Measurements from ENCODE around the gene PNKD.

The PNKD gene

DNA sequence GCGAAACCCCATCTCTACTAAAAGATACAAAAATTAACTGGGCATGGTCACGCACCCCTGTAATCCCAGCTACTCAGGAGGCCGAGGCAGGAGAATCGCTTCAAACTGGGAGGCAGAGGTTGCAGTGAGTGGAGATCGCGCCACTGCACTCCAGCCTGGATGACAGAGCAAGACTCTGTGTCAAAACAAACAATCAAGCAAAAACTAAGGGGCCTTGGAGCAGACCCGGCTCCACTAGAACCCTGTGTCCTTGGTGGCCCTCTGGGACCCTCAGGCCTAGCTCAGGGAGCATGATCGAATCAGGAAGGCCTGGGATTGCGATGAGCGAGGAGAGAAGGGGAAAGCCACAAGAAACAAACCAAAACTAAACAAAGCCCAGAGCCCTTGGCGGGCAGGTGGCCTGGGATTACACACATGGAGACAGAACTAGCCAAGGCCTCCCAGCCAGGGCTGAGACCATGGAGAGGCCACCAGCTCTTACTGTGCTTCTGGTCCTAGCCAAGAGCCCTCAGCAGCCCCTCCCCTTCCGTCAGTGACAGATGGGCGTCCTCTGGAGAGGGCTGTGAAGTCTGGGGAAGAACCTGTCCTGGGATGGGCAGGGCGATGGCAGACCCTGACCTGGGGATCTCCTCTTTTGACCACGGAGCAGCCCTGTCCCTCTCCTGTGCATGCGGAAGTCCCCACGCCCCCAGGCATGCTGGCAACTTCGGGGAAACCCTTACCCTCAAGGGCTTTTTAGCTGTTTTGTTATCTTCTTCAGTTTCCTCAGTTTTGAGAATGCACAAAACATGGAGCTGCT, 58.9 kb downstream of the PNKD start:
- H3K4ac ChIP-seq (ENCODE audit: low read depth, low read length) = no peak overlapping the region
- no peak overlapping the region for H4K12ac ChIP-seq (ENCODE audit: low read depth, low read length)
- H4K8ac ChIP-seq (ENCODE audit: low read depth, low read length) = peak overlapping the region; percentile 16
- no peaks in the 10 kb centered on the region for H3K27me3 ChIP-seq (ENCODE audit: insufficient read depth, low read length)
- no peak overlapping the region for H3K4me2 ChIP-seq (ENCODE audit: low read length)
- H3K14ac ChIP-seq (ENCODE audit: low read length) = no peak overlapping the region
- H4K91ac ChIP-seq (ENCODE audit: low read depth, low read length) = peak overlapping the region; percentile 22
- peak overlapping the region; percentile 18 for H2BK120ac ChIP-seq (ENCODE audit: insufficient read depth, low read length, poor library complexity)
- no peak overlapping the region for H2AFZ ChIP-seq (ENCODE audit: insufficient read depth, low read length, poor library complexity)
- no peaks in the 10 kb centered on the region for H3K79me2 ChIP-seq (ENCODE audit: control insufficient read depth, insufficient read depth, low read length, poor library complexity)
- peaks cover 10 to 16% of the 10 kb centered on the region in 2 experiments for H3K4me1 ChIP-seq (ENCODE audit: control insufficient read depth in 1 of 2, insufficient read depth in 2 of 2, low read length in 2 of 2)
- DNase-seq = peak; percentile 65 to 67
- no CpG with 5 or more reads among the region's 18 CpGs for WGBS (ENCODE audit: extremely low coverage, insufficient coverage, insufficient read length)
- H2BK5ac ChIP-seq (ENCODE audit: low read depth, low read length, poor library complexity) = no peak overlapping the region
- H3K9ac ChIP-seq (ENCODE audit: low read length) = no peak overlapping the region
- no peaks in the 10 kb centered on the region for H3K36me3 ChIP-seq (ENCODE audit: control insufficient read depth in 1 of 2, insufficient read depth in 2 of 2, low read length in 2 of 2)
- H3K27ac ChIP-seq (ENCODE audit: low read depth, low read length) = no peak overlapping the region
- H3K18ac ChIP-seq (ENCODE audit: low read length) = no peak overlapping the region
- H3K23ac ChIP-seq (ENCODE audit: low read length) = no peak overlapping the region
- H3K79me1 ChIP-seq (ENCODE audit: low read length) = no peaks in the 10 kb centered on the region
- no peak overlapping the region for H3K4me3 ChIP-seq (ENCODE audit: low read depth, low read length)
- no peak overlapping the region for H2BK12ac ChIP-seq (ENCODE audit: low read length)
- no peaks in the 10 kb centered on the region for H3K9me3 ChIP-seq (ENCODE audit: insufficient read depth, low read depth, low read length)
- H2AK5ac ChIP-seq (ENCODE audit: low read length) = peak overlapping the region; percentile 66

DNA sequence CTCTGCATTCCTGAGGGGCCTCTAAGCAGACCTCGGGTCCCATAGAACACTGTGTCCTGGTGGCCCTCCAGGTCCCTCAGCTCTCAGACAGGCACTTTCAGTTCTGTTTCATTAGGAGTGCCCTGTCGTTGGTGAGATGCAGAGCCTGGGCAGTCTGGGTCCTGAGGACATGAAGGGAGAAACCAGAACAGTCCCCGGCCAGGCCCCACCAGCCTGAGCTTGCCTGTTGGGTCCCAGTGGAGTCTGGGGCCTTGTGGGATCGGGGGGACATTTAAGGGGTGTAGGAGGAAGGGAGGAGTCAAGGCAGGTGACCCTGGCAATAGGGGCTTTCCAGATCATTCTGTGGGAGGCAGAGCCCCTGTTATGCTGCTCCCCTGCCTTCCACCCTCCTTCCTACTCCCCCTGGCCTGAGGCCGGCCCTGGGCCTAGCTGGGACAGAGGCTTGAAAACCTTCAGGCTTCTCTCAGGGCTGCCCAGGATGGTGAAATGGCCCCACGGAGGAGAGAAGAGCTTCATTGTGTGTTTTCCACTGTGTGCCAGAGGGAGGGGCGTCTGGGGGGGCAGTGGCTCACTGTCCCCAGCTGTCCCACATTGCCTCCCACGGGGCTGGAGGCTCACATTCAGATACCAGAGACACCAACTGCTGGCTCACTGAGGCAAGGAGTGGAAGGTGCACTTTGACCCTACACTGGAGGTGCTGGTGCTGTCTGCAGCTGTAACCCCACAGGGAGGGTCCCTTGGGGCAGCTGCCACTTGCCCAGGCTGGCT, 59.7 kb downstream of the PNKD start:
- Histone ChIP-seq H2BK12ac (ENCODE audit: low read length) (no peak overlapping the region), H3K14ac (ENCODE audit: low read length) (no peak overlapping the region), H2AFZ (ENCODE audit: insufficient read depth, low read length, poor library complexity) (no peak overlapping the region), H3K4ac (ENCODE audit: low read depth, low read length) (peak overlapping the region; percentile 10), H3K27ac (ENCODE audit: low read depth, low read length) (no peak overlapping the region), H3K27me3 (ENCODE audit: insufficient read depth, low read length) (no peaks in the 10 kb centered on the region), H2BK5ac (ENCODE audit: low read depth, low read length, poor library complexity) (no peak overlapping the region), H3K9me3 (ENCODE audit: insufficient read depth, low read depth, low read length) (no peaks in the 10 kb centered on the region), H3K79me2 (ENCODE audit: control insufficient read depth, insufficient read depth, low read length, poor library complexity) (no peaks in the 10 kb centered on the region), H3K23ac (ENCODE audit: low read length) (no peak overlapping the region), H3K4me2 (ENCODE audit: low read length) (no peak overlapping the region), H3K4me1 (ENCODE audit: control insufficient read depth in 1 of 2, insufficient read depth in 2 of 2, low read length in 2 of 2) (peaks cover 9 to 14% of the 10 kb centered on the region in 2 experiments), H3K18ac (ENCODE audit: low read length) (no peak overlapping the region), H2AK5ac (ENCODE audit: low read length) (no peak overlapping the region), H3K9ac (ENCODE audit: low read length) (no peak overlapping the region), H3K36me3 (ENCODE audit: control insufficient read depth in 1 of 2, insufficient read depth in 2 of 2, low read length in 2 of 2) (no peaks in the 10 kb centered on the region), H3K79me1 (ENCODE audit: low read length) (no peaks in the 10 kb centered on the region), H4K91ac (ENCODE audit: low read depth, low read length) (peak overlapping the region; percentile 21), H4K12ac (ENCODE audit: low read depth, low read length) (no peak overlapping the region), H3K4me3 (ENCODE audit: low read depth, low read length) (no peak overlapping the region), H4K8ac (ENCODE audit: low read depth, low read length) (no peak overlapping the region), H2BK120ac (ENCODE audit: insufficient read depth, low read length, poor library complexity) (no peak overlapping the region)
- WGBS (ENCODE audit: extremely low coverage, insufficient coverage, insufficient read length) = no CpG with 5 or more reads among the region's 8 CpGs
- no peak for DNase-seq

DNA sequence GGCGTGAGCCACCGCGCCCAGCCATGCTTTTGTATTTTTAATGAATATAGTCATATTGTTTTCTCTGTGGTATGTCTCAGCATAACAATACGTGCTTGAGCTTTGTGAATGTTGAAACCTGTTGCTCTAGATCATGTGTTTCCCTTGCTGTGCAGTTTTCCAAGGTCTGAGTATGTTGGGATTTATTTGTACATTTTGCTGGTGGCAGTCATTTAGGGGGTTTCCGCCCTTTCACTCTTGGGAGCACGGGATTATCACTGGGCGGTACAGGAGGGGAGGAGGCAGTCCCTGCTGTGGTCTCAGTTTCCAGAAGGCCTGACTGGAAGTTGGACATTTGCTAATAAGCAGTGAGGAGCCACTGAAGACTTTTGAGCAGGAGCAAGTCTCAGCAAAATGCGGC, 61.4 kb downstream of the PNKD start:
- no peaks in the 10 kb centered on the region for H3K79me1 ChIP-seq (ENCODE audit: low read length)
- no peak overlapping the region for H3K4me2 ChIP-seq (ENCODE audit: low read length)
- no peaks in the 10 kb centered on the region for H3K79me2 ChIP-seq (ENCODE audit: control insufficient read depth, insufficient read depth, low read length, poor library complexity)
- H2BK5ac ChIP-seq (ENCODE audit: low read depth, low read length, poor library complexity) = no peak overlapping the region
- H2BK120ac ChIP-seq (ENCODE audit: insufficient read depth, low read length, poor library complexity) = no peak overlapping the region
- no peaks in the 10 kb centered on the region for H3K27me3 ChIP-seq (ENCODE audit: insufficient read depth, low read length)
- no peaks in the 10 kb centered on the region for H3K9me3 ChIP-seq (ENCODE audit: insufficient read depth, low read depth, low read length)
- no peak overlapping the region for H3K4ac ChIP-seq (ENCODE audit: low read depth, low read length)
- H3K9ac ChIP-seq (ENCODE audit: low read length) = no peak overlapping the region
- H3K4me3 ChIP-seq (ENCODE audit: low read depth, low read length) = no peak overlapping the region
- H2AK5ac ChIP-seq (ENCODE audit: low read length) = no peak overlapping the region
- H3K4me1 ChIP-seq (ENCODE audit: control insufficient read depth in 1 of 2, insufficient read depth in 2 of 2, low read length in 2 of 2) = peaks cover 6 to 8% of the 10 kb centered on the region in 2 experiments
- no peaks in the 10 kb centered on the region for H3K36me3 ChIP-seq (ENCODE audit: control insufficient read depth in 1 of 2, insufficient read depth in 2 of 2, low read length in 2 of 2)
- no peak overlapping the region for H2AFZ ChIP-seq (ENCODE audit: insufficient read depth, low read length, poor library complexity)
- peak; percentile 29 to 32 for DNase-seq
- no peak overlapping the region for H3K18ac ChIP-seq (ENCODE audit: low read length)
- H4K91ac ChIP-seq (ENCODE audit: low read depth, low read length) = no peak overlapping the region
- no CpG with 5 or more reads among the region's 8 CpGs for WGBS (ENCODE audit: extremely low coverage, insufficient coverage, insufficient read length)
- H2BK12ac ChIP-seq (ENCODE audit: low read length) = no peak overlapping the region
- H3K14ac ChIP-seq (ENCODE audit: low read length) = no peak overlapping the region
- H3K23ac ChIP-seq (ENCODE audit: low read length) = no peak overlapping the region
- no peak overlapping the region for H3K27ac ChIP-seq (ENCODE audit: low read depth, low read length)
- H4K12ac ChIP-seq (ENCODE audit: low read depth, low read length) = no peak overlapping the region
- H4K8ac ChIP-seq (ENCODE audit: low read depth, low read length) = no peak overlapping the region

DNA sequence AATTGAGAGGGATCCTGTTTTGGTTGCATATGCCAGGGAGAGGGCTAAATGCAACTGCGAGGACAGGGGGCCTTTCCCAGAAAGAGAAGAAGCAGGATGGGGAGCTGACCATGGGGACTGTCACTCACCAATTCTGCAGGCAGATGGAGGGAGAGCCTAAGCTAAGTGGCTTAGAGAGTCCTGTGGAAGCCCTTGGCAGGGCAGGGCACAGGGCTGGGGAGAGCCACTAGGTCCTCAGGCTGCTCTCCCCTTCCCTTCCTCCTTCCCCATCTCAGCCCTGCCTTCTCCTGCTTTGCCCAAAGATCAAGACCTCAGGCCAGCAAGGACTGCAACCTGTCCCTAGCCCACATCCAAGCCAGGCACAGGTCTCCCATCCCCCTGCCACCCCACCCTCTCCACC, 62.0 kb downstream of the PNKD start:
- no peaks in the 10 kb centered on the region for H3K27me3 ChIP-seq (ENCODE audit: insufficient read depth, low read length)
- no peak overlapping the region for H3K27ac ChIP-seq (ENCODE audit: low read depth, low read length)
- H3K9me3 ChIP-seq (ENCODE audit: insufficient read depth, low read depth, low read length) = no peaks in the 10 kb centered on the region
- no CpG with 5 or more reads among the region's 1 CpG for WGBS (ENCODE audit: extremely low coverage, insufficient coverage, insufficient read length)
- no peak overlapping the region for H3K23ac ChIP-seq (ENCODE audit: low read length)
- H3K4me1 ChIP-seq (ENCODE audit: control insufficient read depth in 1 of 2, insufficient read depth in 2 of 2, low read length in 2 of 2) = peaks cover 6 to 8% of the 10 kb centered on the region in 2 experiments
- no peak overlapping the region for H3K18ac ChIP-seq (ENCODE audit: low read length)
- H2BK5ac ChIP-seq (ENCODE audit: low read depth, low read length, poor library complexity) = no peak overlapping the region
- H2BK120ac ChIP-seq (ENCODE audit: insufficient read depth, low read length, poor library complexity) = no peak overlapping the region
- H3K4ac ChIP-seq (ENCODE audit: low read depth, low read length) = no peak overlapping the region
- no peak overlapping the region for H4K91ac ChIP-seq (ENCODE audit: low read depth, low read length)
- no peak overlapping the region for H2BK12ac ChIP-seq (ENCODE audit: low read length)
- no peak overlapping the region for H4K8ac ChIP-seq (ENCODE audit: low read depth, low read length)
- no peak overlapping the region for H2AFZ ChIP-seq (ENCODE audit: insufficient read depth, low read length, poor library complexity)
- no peaks in the 10 kb centered on the region for H3K79me1 ChIP-seq (ENCODE audit: low read length)
- H3K4me2 ChIP-seq (ENCODE audit: low read length) = no peak overlapping the region
- H3K36me3 ChIP-seq (ENCODE audit: control insufficient read depth in 1 of 2, insufficient read depth in 2 of 2, low read length in 2 of 2) = no peaks in the 10 kb centered on the region
- no peak for DNase-seq
- no peak overlapping the region for H3K4me3 ChIP-seq (ENCODE audit: low read depth, low read length)
- H4K12ac ChIP-seq (ENCODE audit: low read depth, low read length) = no peak overlapping the region
- no peak overlapping the region for H2AK5ac ChIP-seq (ENCODE audit: low read length)
- no peak overlapping the region for H3K9ac ChIP-seq (ENCODE audit: low read length)
- H3K79me2 ChIP-seq (ENCODE audit: control insufficient read depth, insufficient read depth, low read length, poor library complexity) = no peaks in the 10 kb centered on the region
- no peak overlapping the region for H3K14ac ChIP-seq (ENCODE audit: low read length)
